Loucy (cell line): ENCODE measurements around the gene DDOST.

Source experiments
- EZH2phosphoT487 ChIP-seq: fragments of 200-600 bp; IDR thresholded peaks from 2 replicates; pipeline ENCODE4 v1.6.1; 2018; ENCODE audit warnings: antibody characterized with exemption, mild to moderate bottlenecking, moderate library complexity, borderline replicate concordance
- TF ChIP-seq, protein P1 (sequence below): fragments of 200-600 bp; sonication (generic); conservative IDR thresholded peaks from 2 replicates; pipeline ENCODE4 v1.5.1; 2014; ENCODE audit warnings: mild to moderate bottlenecking, antibody characterized with exemption, low read length

GRCh38 chr1:20609541-20609940 lies 51.6 kb downstream of the DDOST start:
- TF ChIP-seq, protein P1, sequence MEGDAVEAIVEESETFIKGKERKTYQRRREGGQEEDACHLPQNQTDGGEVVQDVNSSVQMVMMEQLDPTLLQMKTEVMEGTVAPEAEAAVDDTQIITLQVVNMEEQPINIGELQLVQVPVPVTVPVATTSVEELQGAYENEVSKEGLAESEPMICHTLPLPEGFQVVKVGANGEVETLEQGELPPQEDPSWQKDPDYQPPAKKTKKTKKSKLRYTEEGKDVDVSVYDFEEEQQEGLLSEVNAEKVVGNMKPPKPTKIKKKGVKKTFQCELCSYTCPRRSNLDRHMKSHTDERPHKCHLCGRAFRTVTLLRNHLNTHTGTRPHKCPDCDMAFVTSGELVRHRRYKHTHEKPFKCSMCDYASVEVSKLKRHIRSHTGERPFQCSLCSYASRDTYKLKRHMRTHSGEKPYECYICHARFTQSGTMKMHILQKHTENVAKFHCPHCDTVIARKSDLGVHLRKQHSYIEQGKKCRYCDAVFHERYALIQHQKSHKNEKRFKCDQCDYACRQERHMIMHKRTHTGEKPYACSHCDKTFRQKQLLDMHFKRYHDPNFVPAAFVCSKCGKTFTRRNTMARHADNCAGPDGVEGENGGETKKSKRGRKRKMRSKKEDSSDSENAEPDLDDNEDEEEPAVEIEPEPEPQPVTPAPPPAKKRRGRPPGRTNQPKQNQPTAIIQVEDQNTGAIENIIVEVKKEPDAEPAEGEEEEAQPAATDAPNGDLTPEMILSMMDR = no peak
- TF ChIP-seq EZH2phosphoT487 = no peak
